HepG2 (cell line): Measurements from ENCODE around the gene STK10. TPM values are rescaled to one million over a fixed set of nuclear protein-coding genes. Genes with fewer than 3 reads are reported as not detected.

Experiments
- ATAC-seq: fragments of 200-7000 bp; cut with Tn5 transposase; 3 replicates; pipeline ENCODE4 v1.9.1; 2020; ENCODE audit warnings: mild to moderate bottlenecking, moderate library complexity
- BruUV-seq: library from RNA; stranded (reverse); fragments of 400-500 nt; replicated peaks from 2 replicates; lab custom pipeline; 2021; lab: Mats Ljungman, UMichigan
- CTCF ChIA-PET: fragments of 300-600 bp; formaldehyde crosslinking; extraction: SDS; loops from one replicate; lab custom pipeline; 2021; ENCODE audit warnings: low total read pairs, inconsistent platforms, low intra/inter-chr PET ratio; lab: Yijun Ruan, JAX
- POLR2A ChIA-PET: fragments of 350-600 bp; sonication (Branson Sonifier 250); formaldehyde crosslinking; loops from one replicate; lab custom pipeline; 2020; ENCODE audit warnings: antibody characterized with exemption, inconsistent platforms; lab: Yijun Ruan, JAX
- DNase-seq: peaks from one replicate; pipeline ENCODE4 v3.0.0-alpha.2; 2015; ENCODE audit warnings: low spot score
- FAIRE-seq: peaks from 3 replicates; lab custom pipeline; 2011; peaks lifted over from hg19 to GRCh38; lab: Jason Lieb, UNC
- H2AFZ ChIP-seq: one replicate; pipeline ENCODE4 v1.6.1; 2011; ENCODE audit warnings: low read length, inconsistent platforms
- H3K27ac ChIP-seq: fragments of 300-600 bp; 3 replicates; pipeline ENCODE4 v1.8.0; 2011; ENCODE audit warnings: mixed run types, mild to moderate bottlenecking, mixed read lengths, low read length, inconsistent platforms; ENCODE audit not compliant: insufficient read depth; ENCODE audit errors: extremely low read length
- H3K27me3 ChIP-seq, 2 experiments: fragments of 200-600 bp in 1 of 2; 2 replicates in 1 of 2; 3 replicates in 1 of 2; pipeline versions ENCODE4 v1.6.0 to v1.8.0; 2011; ENCODE audit warnings: low read length in 2 of 2, mild to moderate bottlenecking in 2 of 2, moderate library complexity in 2 of 2, inconsistent platforms in 1 of 2; ENCODE audit not compliant: insufficient read depth in 2 of 2, control insufficient read depth in 1 of 2
- H3K36me3 ChIP-seq, 2 experiments: fragments of 200-600 bp in 1 of 2; replicated peaks in 1 of 2; 2 replicates in 1 of 2; 3 replicates in 1 of 2; pipeline versions ENCODE4 v1.5.1 to v1.8.0; 2011; ENCODE audit warnings: low read length in 2 of 2, inconsistent platforms in 1 of 2; ENCODE audit not compliant: insufficient read depth in 2 of 2, control insufficient read depth in 1 of 2
- H3K4me1 ChIP-seq: 2 replicates; pipeline ENCODE4 v1.5.1; 2012; ENCODE audit warnings: low read length, inconsistent platforms; ENCODE audit not compliant: insufficient read depth
- H3K4me2 ChIP-seq: 2 replicates; pipeline ENCODE4 v1.6.0; 2011; ENCODE audit warnings: low read depth, low read length, inconsistent platforms
- H3K4me3 ChIP-seq, 3 experiments: fragments of 200-600 bp in 1 of 3; sonication (generic), shearing (Covaris generic) in 1 of 3; replicated peaks in 1 of 3; 2 replicates each; pipeline ENCODE4 v1.5.1; 2011 to 2016; ENCODE audit warnings: low read length in 3 of 3, inconsistent platforms in 2 of 3, low read depth in 2 of 3, mild to moderate bottlenecking in 2 of 3, control low read depth in 1 of 3, mixed read lengths in 1 of 3; ENCODE audit not compliant: insufficient read depth in 1 of 3
- H3K79me2 ChIP-seq: one replicate; pipeline ENCODE4 v1.6.1; 2011; ENCODE audit warnings: low read length, inconsistent platforms; ENCODE audit not compliant: insufficient read depth
- H3K9ac ChIP-seq: 2 replicates; pipeline ENCODE4 v1.6.0; 2011; ENCODE audit warnings: mild to moderate bottlenecking, low read depth, low read length, inconsistent platforms; ENCODE audit not compliant: insufficient read depth
- H3K9me3 ChIP-seq: 2 replicates; pipeline ENCODE4 v1.5.1; 2012; ENCODE audit warnings: mild to moderate bottlenecking, low read length
- H4K20me1 ChIP-seq: 2 replicates; pipeline ENCODE4 v1.6.0; 2011; ENCODE audit warnings: inconsistent platforms, mild to moderate bottlenecking, low read length, moderate library complexity; ENCODE audit not compliant: insufficient read depth
- CCAR2 ChIP-seq: fragments of 200-400 bp; formaldehyde crosslinking; optimal IDR thresholded peaks from 2 replicates; pipeline ENCODE3; 2018; ENCODE audit warnings: low read depth, mild to moderate bottlenecking, low read length, moderate library complexity
- DNMT1 ChIP-seq: sonication (generic); formaldehyde crosslinking; IDR thresholded peaks from 2 replicates; pipeline ENCODE4 v1.5.1; 2020; ENCODE audit warnings: mild to moderate bottlenecking, missing genetic modification reagents
- DPF2 ChIP-seq: sonication (generic); formaldehyde crosslinking; IDR thresholded peaks from 2 replicates; pipeline ENCODE4 v1.4.0; 2020; ENCODE audit warnings: mild to moderate bottlenecking, low read depth, missing genetic modification reagents, borderline replicate concordance
- ELF3 ChIP-seq: IDR thresholded peaks from 2 replicates; pipeline ENCODE4 v1.6.1; 2016; ENCODE audit warnings: missing genetic modification reagents, missing compliant biosample characterization
- EP300 ChIP-seq, 3 experiments: sonication (generic) in 1 of 3; formaldehyde crosslinking in 1 of 3; IDR thresholded peaks; 2 replicates each; pipeline versions ENCODE4 v1.5.1 to v1.6.1; 2011 to 2020; ENCODE audit warnings: low read depth in 2 of 3, low read length in 2 of 3, borderline replicate concordance in 1 of 3, improper control_type of control experiment in 1 of 3, mild to moderate bottlenecking in 1 of 3, missing genetic modification reagents in 1 of 3, moderate library complexity in 1 of 3
- KDM2A ChIP-seq: sonication (generic); formaldehyde crosslinking; IDR thresholded peaks from 2 replicates; pipeline ENCODE4 v1.4.0; 2020; ENCODE audit warnings: low read depth, missing genetic modification reagents, borderline replicate concordance
- KLF16 ChIP-seq, 2 experiments: sonication (generic) in 1 of 2; formaldehyde crosslinking in 1 of 2; IDR thresholded peaks; 2 replicates each; pipeline versions ENCODE4 v1.6.1 to v1.8.0; 2016 to 2023; ENCODE audit warnings: missing genetic modification reagents in 2 of 2, missing compliant biosample characterization in 1 of 2
- MAZ ChIP-seq, 2 experiments: sonication (generic) in 1 of 2; formaldehyde crosslinking in 1 of 2; IDR thresholded peaks; 2 replicates each; pipeline versions ENCODE4 v1.5.0 to v1.6.1; 2012 to 2020; ENCODE audit warnings: low read depth in 2 of 2, mild to moderate bottlenecking in 2 of 2, borderline replicate concordance in 1 of 2, improper control_type of control experiment in 1 of 2, low read length in 1 of 2, missing genetic modification reagents in 1 of 2, moderate library complexity in 1 of 2
- MBNL3 ChIP-seq: fragments of 250-450 bp; sonication (Bioruptor Pico); conservative IDR thresholded peaks from 2 replicates; pipeline ENCODE4 v1.8.0; 2022; ENCODE audit warnings: mild to moderate bottlenecking, inconsistent platforms
- MEF2D ChIP-seq: sonication (generic); formaldehyde crosslinking; IDR thresholded peaks from 2 replicates; pipeline ENCODE4 v1.5.1; 2020; ENCODE audit warnings: mild to moderate bottlenecking, missing genetic modification reagents
- NFATC3 ChIP-seq: sonication (generic); formaldehyde crosslinking; IDR thresholded peaks from 2 replicates; pipeline ENCODE4 v1.5.1; 2020; ENCODE audit warnings: mild to moderate bottlenecking, missing genetic modification reagents
- PHF20 ChIP-seq: sonication (generic); formaldehyde crosslinking; IDR thresholded peaks from 2 replicates; pipeline ENCODE4 v1.5.0; 2020; ENCODE audit warnings: mild to moderate bottlenecking, missing genetic modification reagents
- PHF8 ChIP-seq: sonication (generic); formaldehyde crosslinking; IDR thresholded peaks from 2 replicates; pipeline ENCODE4 v1.5.0; 2020; ENCODE audit warnings: missing genetic modification reagents
- RARA ChIP-seq: IDR thresholded peaks from 2 replicates; pipeline ENCODE4 v1.6.1; 2016; ENCODE audit warnings: missing genetic modification reagents, missing compliant biosample characterization
- TCF12 ChIP-seq, 2 experiments: fragments of 450-650 bp in 1 of 2; sonication (generic) in 1 of 2; formaldehyde crosslinking in 1 of 2; IDR thresholded peaks; 2 replicates each; pipeline versions ENCODE4 v1.6.1 to v1.8.0; 2017 to 2022; ENCODE audit warnings: antibody characterized with exemption in 1 of 2, mild to moderate bottlenecking in 1 of 2, missing genetic modification reagents in 1 of 2, moderate library complexity in 1 of 2
- ZNF451 ChIP-seq: sonication (generic); formaldehyde crosslinking; IDR thresholded peaks from 2 replicates; pipeline ENCODE4 v1.5.0; 2020; ENCODE audit warnings: mild to moderate bottlenecking, missing genetic modification reagents
- ZNF678 ChIP-seq: sonication (generic); formaldehyde crosslinking; IDR thresholded peaks from 2 replicates; pipeline ENCODE4 v1.4.0; 2020; ENCODE audit warnings: mild to moderate bottlenecking, missing genetic modification reagents
- ZNF724P ChIP-seq: sonication (generic); formaldehyde crosslinking; IDR thresholded peaks from 2 replicates; pipeline ENCODE4 v1.8.0; 2022; ENCODE audit warnings: missing genetic modification reagents, borderline replicate concordance
- ZNF841 ChIP-seq: sonication (generic); formaldehyde crosslinking; IDR thresholded peaks from 2 replicates; pipeline ENCODE4 v1.8.1; 2023; ENCODE audit warnings: missing genetic modification reagents, borderline replicate concordance
- WGBS: methylation state at CpG from one replicate; pipeline ENCODE4 v1.1.6; 2017; ENCODE audit warnings: low lambda C conversion rate; 5-methylcytosine and 5-hydroxymethylcytosine counted together
- in situ Hi-C: cut with HindIII; loops from 2 replicates; pipeline ENCODE4 v1.10.0; 2017; ENCODE audit warnings: low pct_unique_long_range_greater_than_20kb; ENCODE audit not compliant: extremely low pct_ligation_motif_present
- intact Hi-C: fragments of 100-400 bp; cut with micrococcal nuclease; formaldehyde crosslinking; loops from one replicate; pipeline ENCODE4 v1.10.0; 2022; ENCODE audit not compliant: unreplicated experiment
- polyA plus RNA-seq, 8 experiments: library from polyadenylated mRNA; depleted of rRNA in 3 of 8; stranded (reverse) in 7 of 8; unstranded in 1 of 8; fragments of >200 nt; fragmentation: Illumina TruSeq in 4 of 8; extraction: Trizol in 4 of 8; gene quantifications; 2 replicates each; pipeline versions ENCODE4 v1.2.1 to v1.2.3, GENCODE V29; 2011 to 2016; ENCODE audit warnings: low read depth in 4 of 8, missing spikeins in 1 of 8, mixed read lengths in 1 of 8; ENCODE audit not compliant: insufficient read depth in 1 of 8
- total RNA-seq, 5 experiments: library from RNA; depleted of rRNA; stranded (reverse); fragments of >200 nt; fragmentation: Illumina TruSeq; extraction: Trizol; gene quantifications; 2 replicates each; pipeline ENCODE4 v1.2.3, GENCODE V29; 2016; ENCODE audit warnings: low read depth in 1 of 5

Gene STK10
- total and polyA plus RNA-seq, 2 of the 13 experiments (the other 11 are each of a cell fraction or from before 2014, with no cell fraction given) = 7.0 to 7.2 TPM

- Histone ChIP-seq H3K9me3 (no peaks in the 10 kb centered on the region), H2AFZ (no peak overlapping the region), H3K27me3 (no peaks in the 10 kb centered on the region), H3K4me3 (no peak overlapping the region), H3K27ac (no peak overlapping the region), H3K79me2 (no peaks in the 10 kb centered on the region), H3K4me2 (no peak overlapping the region), H4K20me1 (no peaks in the 10 kb centered on the region), H3K4me1 (peaks cover 39% of the 10 kb centered on the region), H3K36me3 (no peaks in the 10 kb centered on the region), H3K9ac (no peak overlapping the region)
- ChIA-PET POLR2A (no interaction called here), CTCF (no interaction called here)
- 88% methylated on average over 7 of the region's 7 CpGs for WGBS
- intact Hi-C loops = no loop called here
- BruUV-seq = no TSS peak
- FAIRE-seq (no peak), ATAC-seq (no peak), DNase-seq (no peak)
- in situ Hi-C loops = no loop called here
- TF ChIP-seq DPF2 = no peak
- no peak for TF ChIP-seq ZNF678 (CRISPR knock-in tag)
- TF ChIP-seq TCF12 (IDR thresholded peaks at IDR 0.05) = no peak
- TF ChIP-seq TCF12 (CRISPR knock-in tag; IDR thresholded peaks at IDR 0.05) = no peak
- TF ChIP-seq PHF20 = no peak
- no peak for TF ChIP-seq ELF3 (CRISPR knock-in tag)
- no peak for TF ChIP-seq RARA (CRISPR knock-in tag)
- no peak for TF ChIP-seq PHF8
- TF ChIP-seq MAZ (IDR thresholded peaks at IDR 0.05; ENCODE audit: borderline replicate concordance, low read depth, low read length) = no peak
- no peak for TF ChIP-seq MAZ (CRISPR knock-in tag; IDR thresholded peaks at IDR 0.05; ENCODE audit: low read depth)
- no peak for TF ChIP-seq KLF16 (CRISPR knock-in tag; IDR thresholded peaks at IDR 0.05)
- TF ChIP-seq ZNF451 = no peak
- TF ChIP-seq NFATC3 (CRISPR knock-in tag) = no peak
- no peak for TF ChIP-seq DNMT1 (CRISPR knock-in tag)
- TF ChIP-seq EP300 (IDR thresholded peaks at IDR 0.05; ENCODE audit: low read depth in 2 of 2, low read length in 2 of 2) = no peak
- no peak for TF ChIP-seq EP300 (CRISPR knock-in tag; IDR thresholded peaks at IDR 0.05; ENCODE audit: borderline replicate concordance)
- no peak for TF ChIP-seq KDM2A (CRISPR knock-in tag)
- no peak for TF ChIP-seq CCAR2
- no peak for TF ChIP-seq ZNF724P (CRISPR knock-in tag)
- no peak for TF ChIP-seq ZNF841 (CRISPR knock-in tag)
- TF ChIP-seq MEF2D (CRISPR knock-in tag) = no peak
- TF ChIP-seq MBNL3 (CRISPR knock-in tag) = no peak
Measured at GRCh38 chr5:172167895-172168294, 20.1 kb downstream of the STK10 start.
